HepG2 (cell line): ENCODE measurements around the gene DEPDC1B. TPM values are rescaled to one million over a fixed set of nuclear protein-coding genes. Genes with fewer than 3 reads are reported as not detected.
A peak's percentile ranks its signal among the peaks of the same experiment; 100 is the strongest.

ENCODE experiments used
- CHCHD3 ChIP-seq: sonication (generic); formaldehyde crosslinking; IDR thresholded peaks from 2 replicates; pipeline ENCODE4 v1.8.0; 2022; ENCODE audit warnings: mild to moderate bottlenecking, missing genetic modification reagents, moderate library complexity
- DMAP1 ChIP-seq: IDR thresholded peaks from 2 replicates; pipeline ENCODE4 v1.6.1; 2016
- FOXA1 ChIP-seq, 2 experiments: fragments of 450-650 bp in 1 of 2; sonication (generic) in 1 of 2; formaldehyde crosslinking in 1 of 2; IDR thresholded peaks; 2 replicates each; pipeline versions ENCODE4 v1.4.0 to v1.6.1; 2016 to 2020; ENCODE audit warnings: missing genetic modification reagents in 1 of 2
- FOXK1 ChIP-seq: sonication (generic); formaldehyde crosslinking; IDR thresholded peaks from 2 replicates; pipeline ENCODE4 v1.4.0; 2020; ENCODE audit warnings: low read depth, missing genetic modification reagents, borderline replicate concordance
- GTF2F1 ChIP-seq: fragments of 150-350 bp; IDR thresholded peaks from 2 replicates; pipeline ENCODE4 v1.6.1; 2014; ENCODE audit warnings: low read length
- SRSF9 ChIP-seq: fragments of 200-400 bp; formaldehyde crosslinking; IDR thresholded peaks from 2 replicates; pipeline ENCODE4 v1.6.1; 2018; ENCODE audit warnings: borderline replicate concordance, mild to moderate bottlenecking, low read depth, low read length; ENCODE audit not compliant: insufficient read depth, poor library complexity, severe bottlenecking
- TBL1XR1 ChIP-seq: fragments of 150-350 bp; IDR thresholded peaks from 2 replicates; pipeline ENCODE4 v1.6.1; 2014; ENCODE audit warnings: borderline replicate concordance, low read length; ENCODE audit not compliant: partially characterized antibody
- TEAD2 ChIP-seq: sonication (generic); formaldehyde crosslinking; IDR thresholded peaks from 2 replicates; pipeline ENCODE4 v1.9.0; 2021; ENCODE audit warnings: missing genetic modification reagents
- ZEB1 ChIP-seq: IDR thresholded peaks from 2 replicates; pipeline ENCODE4 v1.6.1; 2012; ENCODE audit warnings: mild to moderate bottlenecking, low read depth, inconsistent platforms; ENCODE audit not compliant: insufficient replicate concordance
- ZFP36L2 ChIP-seq: sonication (generic); formaldehyde crosslinking; IDR thresholded peaks from 2 replicates; pipeline ENCODE4 v1.4.0; 2020; ENCODE audit warnings: missing genetic modification reagents
- ZNF12 ChIP-seq: sonication (generic); formaldehyde crosslinking; IDR thresholded peaks from 2 replicates; pipeline ENCODE4 v1.5.0; 2020; ENCODE audit warnings: missing genetic modification reagents
- ZNF138 ChIP-seq: sonication (generic); formaldehyde crosslinking; IDR thresholded peaks from 2 replicates; pipeline ENCODE4 v1.5.0; 2020; ENCODE audit warnings: mild to moderate bottlenecking, low read depth, missing genetic modification reagents
- ZNF143 ChIP-seq: sonication (generic); formaldehyde crosslinking; IDR thresholded peaks from 2 replicates; pipeline ENCODE4 v1.4.0; 2020; ENCODE audit warnings: missing genetic modification reagents
- ZNF329 ChIP-seq: sonication (generic); formaldehyde crosslinking; IDR thresholded peaks from 2 replicates; pipeline ENCODE4 v1.9.0; 2021; ENCODE audit warnings: low read depth, mild to moderate bottlenecking, missing genetic modification reagents
- ZNF383 ChIP-seq: sonication (generic); formaldehyde crosslinking; IDR thresholded peaks from 2 replicates; pipeline ENCODE4 v1.4.0; 2020; ENCODE audit warnings: missing genetic modification reagents, mild to moderate bottlenecking, borderline replicate concordance
- polyA plus RNA-seq, 8 experiments: library from polyadenylated mRNA; depleted of rRNA in 3 of 8; stranded (reverse) in 7 of 8; unstranded in 1 of 8; fragments of >200 nt; fragmentation: Illumina TruSeq in 4 of 8; extraction: Trizol in 4 of 8; gene quantifications; 2 replicates each; pipeline versions ENCODE4 v1.2.1 to v1.2.3, GENCODE V29; 2011 to 2016; ENCODE audit warnings: low read depth in 4 of 8, missing spikeins in 1 of 8, mixed read lengths in 1 of 8; ENCODE audit not compliant: insufficient read depth in 1 of 8
- total RNA-seq, 5 experiments: library from RNA; depleted of rRNA; stranded (reverse); fragments of >200 nt; fragmentation: Illumina TruSeq; extraction: Trizol; gene quantifications; 2 replicates each; pipeline ENCODE4 v1.2.3, GENCODE V29; 2016; ENCODE audit warnings: low read depth in 1 of 5
- TF ChIP-seq, protein P1 (sequence below): sonication (generic); formaldehyde crosslinking; conservative IDR thresholded peaks from 2 replicates; pipeline ENCODE4 v1.8.0; 2022; ENCODE audit warnings: low read depth, missing genetic modification reagents
- TF ChIP-seq, protein P2 (sequence below): sonication (generic); formaldehyde crosslinking; IDR thresholded peaks from 2 replicates; pipeline ENCODE4 v1.4.0; 2020; ENCODE audit warnings: missing genetic modification reagents
- TF ChIP-seq, protein P3 (sequence below): sonication (generic); formaldehyde crosslinking; IDR thresholded peaks from 2 replicates; pipeline ENCODE4 v1.9.0; 2021; ENCODE audit warnings: missing genetic modification reagents, mild to moderate bottlenecking, borderline replicate concordance
- TF ChIP-seq, protein P4 (sequence below): sonication (generic); formaldehyde crosslinking; IDR thresholded peaks from 2 replicates; pipeline ENCODE4 v1.5.1; 2020; ENCODE audit warnings: mild to moderate bottlenecking, missing genetic modification reagents, moderate library complexity
- TF ChIP-seq, protein P5 (sequence below): sonication (generic); formaldehyde crosslinking; IDR thresholded peaks from 2 replicates; pipeline ENCODE4 v1.4.0; 2020; ENCODE audit warnings: missing genetic modification reagents, borderline replicate concordance

DEPDC1B gene
- total and polyA plus RNA-seq, 2 of the 13 experiments (the other 11 are each of a cell fraction or from before 2014, with no cell fraction given) = 29.5 to 51.3 TPM

DNA sequence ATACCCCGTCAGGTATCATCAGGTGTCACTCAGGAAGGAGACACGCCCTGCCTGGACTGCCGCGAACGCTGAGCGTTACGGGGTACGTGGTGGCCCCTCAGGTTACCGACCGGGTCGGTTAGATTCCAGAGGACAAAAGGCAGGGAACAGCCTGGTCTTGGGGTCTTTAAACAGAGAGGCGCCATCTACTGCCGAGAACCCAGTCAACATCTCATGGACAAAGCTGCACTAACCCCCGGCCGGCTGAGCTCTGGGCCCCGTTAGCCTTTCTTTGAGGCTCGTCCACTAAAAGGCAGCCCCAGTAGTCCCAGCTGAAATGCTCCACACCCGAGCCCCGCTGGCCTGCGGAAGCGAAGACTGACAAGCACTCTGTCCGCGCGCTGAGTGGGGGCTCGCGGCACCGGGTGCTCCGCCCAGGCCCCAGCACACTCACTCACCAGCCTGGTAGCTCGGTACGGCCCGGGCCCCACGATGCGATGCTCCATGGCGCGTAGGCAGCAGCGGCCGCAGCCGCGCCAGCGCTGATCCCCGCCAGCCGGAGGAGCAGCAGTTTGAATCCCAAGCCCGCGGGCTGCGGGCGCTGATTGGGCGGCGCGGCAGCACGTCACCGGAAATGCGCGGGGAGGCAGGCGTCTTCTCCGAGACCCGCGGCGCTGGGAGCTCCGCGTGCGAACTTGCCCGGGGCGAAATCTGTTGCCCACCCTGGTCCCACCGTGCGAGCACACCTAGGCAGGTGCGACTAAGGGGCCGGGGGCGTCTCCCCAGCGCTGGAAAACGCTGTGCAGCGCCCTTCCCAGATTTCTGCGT, at the start of gene DEPDC1B (continued):
- no peak for TF ChIP-seq ZNF383
- no peak for TF ChIP-seq TBL1XR1
- TF ChIP-seq FOXK1 (CRISPR knock-in tag) = no peak
- TF ChIP-seq, protein P1, sequence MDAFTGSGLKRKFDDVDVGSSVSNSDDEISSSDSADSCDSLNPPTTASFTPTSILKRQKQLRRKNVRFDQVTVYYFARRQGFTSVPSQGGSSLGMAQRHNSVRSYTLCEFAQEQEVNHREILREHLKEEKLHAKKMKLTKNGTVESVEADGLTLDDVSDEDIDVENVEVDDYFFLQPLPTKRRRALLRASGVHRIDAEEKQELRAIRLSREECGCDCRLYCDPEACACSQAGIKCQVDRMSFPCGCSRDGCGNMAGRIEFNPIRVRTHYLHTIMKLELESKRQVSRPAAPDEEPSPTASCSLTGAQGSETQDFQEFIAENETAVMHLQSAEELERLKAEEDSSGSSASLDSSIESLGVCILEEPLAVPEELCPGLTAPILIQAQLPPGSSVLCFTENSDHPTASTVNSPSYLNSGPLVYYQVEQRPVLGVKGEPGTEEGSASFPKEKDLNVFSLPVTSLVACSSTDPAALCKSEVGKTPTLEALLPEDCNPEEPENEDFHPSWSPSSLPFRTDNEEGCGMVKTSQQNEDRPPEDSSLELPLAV (CRISPR knock-in tag) = peak; percentile 84; the same call in 1 of the 2 replicates
- no peak for TF ChIP-seq ZFP36L2 (CRISPR knock-in tag)
- TF ChIP-seq DMAP1 = peak; percentile 93
- peak; percentile 66; the same call in 1 of the 2 replicates for TF ChIP-seq TEAD2 (CRISPR knock-in tag)
- TF ChIP-seq, protein P2, sequence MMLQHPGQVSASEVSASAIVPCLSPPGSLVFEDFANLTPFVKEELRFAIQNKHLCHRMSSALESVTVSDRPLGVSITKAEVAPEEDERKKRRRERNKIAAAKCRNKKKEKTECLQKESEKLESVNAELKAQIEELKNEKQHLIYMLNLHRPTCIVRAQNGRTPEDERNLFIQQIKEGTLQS = 0 out of 2 replicates have a peak, but pooled peaks have one; percentile 12
- TF ChIP-seq SRSF9 = no peak
- no peak for TF ChIP-seq ZNF138 (CRISPR knock-in tag)
- TF ChIP-seq, protein P3, sequence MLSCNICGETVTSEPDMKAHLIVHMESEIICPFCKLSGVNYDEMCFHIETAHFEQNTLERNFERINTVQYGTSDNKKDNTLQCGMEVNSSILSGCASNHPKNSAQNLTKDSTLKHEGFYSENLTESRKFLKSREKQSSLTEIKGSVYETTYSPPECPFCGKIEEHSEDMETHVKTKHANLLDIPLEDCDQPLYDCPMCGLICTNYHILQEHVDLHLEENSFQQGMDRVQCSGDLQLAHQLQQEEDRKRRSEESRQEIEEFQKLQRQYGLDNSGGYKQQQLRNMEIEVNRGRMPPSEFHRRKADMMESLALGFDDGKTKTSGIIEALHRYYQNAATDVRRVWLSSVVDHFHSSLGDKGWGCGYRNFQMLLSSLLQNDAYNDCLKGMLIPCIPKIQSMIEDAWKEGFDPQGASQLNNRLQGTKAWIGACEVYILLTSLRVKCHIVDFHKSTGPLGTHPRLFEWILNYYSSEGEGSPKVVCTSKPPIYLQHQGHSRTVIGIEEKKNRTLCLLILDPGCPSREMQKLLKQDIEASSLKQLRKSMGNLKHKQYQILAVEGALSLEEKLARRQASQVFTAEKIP = no peak
- no peak for TF ChIP-seq CHCHD3 (CRISPR knock-in tag)
- TF ChIP-seq, protein P4, sequence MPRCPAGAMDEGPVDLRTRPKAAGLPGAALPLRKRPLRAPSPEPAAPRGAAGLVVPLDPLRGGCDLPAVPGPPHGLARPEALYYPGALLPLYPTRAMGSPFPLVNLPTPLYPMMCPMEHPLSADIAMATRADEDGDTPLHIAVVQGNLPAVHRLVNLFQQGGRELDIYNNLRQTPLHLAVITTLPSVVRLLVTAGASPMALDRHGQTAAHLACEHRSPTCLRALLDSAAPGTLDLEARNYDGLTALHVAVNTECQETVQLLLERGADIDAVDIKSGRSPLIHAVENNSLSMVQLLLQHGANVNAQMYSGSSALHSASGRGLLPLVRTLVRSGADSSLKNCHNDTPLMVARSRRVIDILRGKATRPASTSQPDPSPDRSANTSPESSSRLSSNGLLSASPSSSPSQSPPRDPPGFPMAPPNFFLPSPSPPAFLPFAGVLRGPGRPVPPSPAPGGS (CRISPR knock-in tag) = peak; percentile 90
- no peak for TF ChIP-seq ZNF143 (CRISPR knock-in tag)
- peak; percentile 57 for TF ChIP-seq ZEB1
- no peak for TF ChIP-seq ZNF12
- TF ChIP-seq FOXA1 (IDR thresholded peaks at IDR 0.05) = no peak
- TF ChIP-seq FOXA1 (CRISPR knock-in tag; IDR thresholded peaks at IDR 0.05) = no peak
- TF ChIP-seq, protein P5, sequence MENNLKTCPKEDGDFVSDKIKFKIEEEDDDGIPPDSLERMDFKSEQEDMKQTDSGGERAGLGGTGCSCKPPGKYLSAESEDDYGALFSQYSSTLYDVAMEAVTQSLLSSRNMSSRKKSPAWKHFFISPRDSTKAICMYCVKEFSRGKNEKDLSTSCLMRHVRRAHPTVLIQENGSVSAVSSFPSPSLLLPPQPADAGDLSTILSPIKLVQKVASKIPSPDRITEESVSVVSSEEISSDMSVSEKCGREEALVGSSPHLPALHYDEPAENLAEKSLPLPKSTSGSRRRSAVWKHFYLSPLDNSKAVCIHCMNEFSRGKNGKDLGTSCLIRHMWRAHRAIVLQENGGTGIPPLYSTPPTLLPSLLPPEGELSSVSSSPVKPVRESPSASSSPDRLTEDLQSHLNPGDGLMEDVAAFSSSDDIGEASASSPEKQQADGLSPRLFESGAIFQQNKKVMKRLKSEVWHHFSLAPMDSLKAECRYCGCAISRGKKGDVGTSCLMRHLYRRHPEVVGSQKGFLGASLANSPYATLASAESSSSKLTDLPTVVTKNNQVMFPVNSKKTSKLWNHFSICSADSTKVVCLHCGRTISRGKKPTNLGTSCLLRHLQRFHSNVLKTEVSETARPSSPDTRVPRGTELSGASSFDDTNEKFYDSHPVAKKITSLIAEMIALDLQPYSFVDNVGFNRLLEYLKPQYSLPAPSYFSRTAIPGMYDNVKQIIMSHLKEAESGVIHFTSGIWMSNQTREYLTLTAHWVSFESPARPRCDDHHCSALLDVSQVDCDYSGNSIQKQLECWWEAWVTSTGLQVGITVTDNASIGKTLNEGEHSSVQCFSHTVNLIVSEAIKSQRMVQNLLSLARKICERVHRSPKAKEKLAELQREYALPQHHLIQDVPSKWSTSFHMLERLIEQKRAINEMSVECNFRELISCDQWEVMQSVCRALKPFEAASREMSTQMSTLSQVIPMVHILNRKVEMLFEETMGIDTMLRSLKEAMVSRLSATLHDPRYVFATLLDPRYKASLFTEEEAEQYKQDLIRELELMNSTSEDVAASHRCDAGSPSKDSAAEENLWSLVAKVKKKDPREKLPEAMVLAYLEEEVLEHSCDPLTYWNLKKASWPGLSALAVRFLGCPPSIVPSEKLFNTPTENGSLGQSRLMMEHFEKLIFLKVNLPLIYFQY (CRISPR knock-in tag) = no peak; the same call in 1 of the 2 replicates
- TF ChIP-seq GTF2F1 = no peak
- TF ChIP-seq ZNF329 (CRISPR knock-in tag) = peak; percentile 59
